ENCODE data around the gene VAV3.
"Not testable (repeated sequence)": the region's sequence is repeated elsewhere in the genome, so short reads cannot be mapped to it uniquely, and the experiment has no call there.

The VAV3 gene

GRCh38 chr1:107965110-107965991 is at the start of gene VAV3:
Gene VAV3, minus strand, starts transcription at chr1:107965180. Its CDS starts 311 bp downstream, at chr1:107964869.
- peak; percentile 74 for DNase-seq

- DNase-seq: no peak
Measured at GRCh38 chr1:108012553-108012952, 47.6 kb upstream of the VAV3 start.

- no peak for DNase-seq
Measured at GRCh38 chr1:108011295-108011694, 46.3 kb upstream of the VAV3 start.

GRCh38 chr1:108010581-108010980 is 45.6 kb upstream of the VAV3 start:
- DNase-seq: no peak

GRCh38 chr1:108009603-108010195 is 44.7 kb upstream of the VAV3 start:
- DNase-seq: no peak

GRCh38 chr1:108007531-108007930 is 42.6 kb upstream of the VAV3 start:
- no peak for DNase-seq

GRCh38 chr1:108007070-108007469 is 42.1 kb upstream of the VAV3 start:
- no peak for DNase-seq

GRCh38 chr1:108004919-108005318 is 39.9 kb upstream of the VAV3 start:
- not testable (repeated sequence) for DNase-seq

- no peak for DNase-seq
Measured at GRCh38 chr1:108000620-108001111, 35.7 kb upstream of the VAV3 start.

- DNase-seq: no peak
Measured at GRCh38 chr1:108000184-108000583, 35.2 kb upstream of the VAV3 start.

- no peak for DNase-seq
Measured at GRCh38 chr1:107997866-107998265, 32.9 kb upstream of the VAV3 start.

- no peak for DNase-seq
Measured at GRCh38 chr1:107993920-107994319, 28.9 kb upstream of the VAV3 start.

- DNase-seq: no peak
Measured at GRCh38 chr1:107992347-107992746, 27.4 kb upstream of the VAV3 start.

GRCh38 chr1:107991371-107992066 is 26.5 kb upstream of the VAV3 start:
- no peak for DNase-seq

- no peak for DNase-seq
Measured at GRCh38 chr1:107990606-107991005, 25.6 kb upstream of the VAV3 start.

GRCh38 chr1:107981277-107981676 is 16.3 kb upstream of the VAV3 start:
- DNase-seq: no peak

GRCh38 chr1:107979926-107980325 is 14.9 kb upstream of the VAV3 start:
- no peak for DNase-seq

GRCh38 chr1:107979088-107979487 is 14.1 kb upstream of the VAV3 start:
- DNase-seq: no peak

- DNase-seq: no peak
Measured at GRCh38 chr1:107976836-107977235, 11.9 kb upstream of the VAV3 start.

- DNase-seq: peak; percentile 35
Measured at GRCh38 chr1:107976431-107976830, 11.5 kb upstream of the VAV3 start.

GRCh38 chr1:107975851-107976250 is 10.9 kb upstream of the VAV3 start:
- DNase-seq: no peak

GRCh38 chr1:107974090-107974489 is 9.1 kb upstream of the VAV3 start:
- no peak for DNase-seq

GRCh38 chr1:107972391-107973180 is 7.6 kb upstream of the VAV3 start:
- DNase-seq: no peak

Data from stimulated activated CD4-positive, alpha-beta T cell treated with anti-CD3 and anti-CD28 coated beads, Interleukin-1b, Interleukin-23, amount 100 ng/mL, for 48 hours (primary cell).